Stimulated activated naive CD4-positive, alpha-beta T cell (primary cell): Measurements from ENCODE around the gene APOBEC3G.

Experiments
- DNase-seq, 6 experiments: peaks; one replicate each; lab custom pipeline; 2025; lab: John Stamatoyannopoulos, UW

Gene APOBEC3G

DNA sequence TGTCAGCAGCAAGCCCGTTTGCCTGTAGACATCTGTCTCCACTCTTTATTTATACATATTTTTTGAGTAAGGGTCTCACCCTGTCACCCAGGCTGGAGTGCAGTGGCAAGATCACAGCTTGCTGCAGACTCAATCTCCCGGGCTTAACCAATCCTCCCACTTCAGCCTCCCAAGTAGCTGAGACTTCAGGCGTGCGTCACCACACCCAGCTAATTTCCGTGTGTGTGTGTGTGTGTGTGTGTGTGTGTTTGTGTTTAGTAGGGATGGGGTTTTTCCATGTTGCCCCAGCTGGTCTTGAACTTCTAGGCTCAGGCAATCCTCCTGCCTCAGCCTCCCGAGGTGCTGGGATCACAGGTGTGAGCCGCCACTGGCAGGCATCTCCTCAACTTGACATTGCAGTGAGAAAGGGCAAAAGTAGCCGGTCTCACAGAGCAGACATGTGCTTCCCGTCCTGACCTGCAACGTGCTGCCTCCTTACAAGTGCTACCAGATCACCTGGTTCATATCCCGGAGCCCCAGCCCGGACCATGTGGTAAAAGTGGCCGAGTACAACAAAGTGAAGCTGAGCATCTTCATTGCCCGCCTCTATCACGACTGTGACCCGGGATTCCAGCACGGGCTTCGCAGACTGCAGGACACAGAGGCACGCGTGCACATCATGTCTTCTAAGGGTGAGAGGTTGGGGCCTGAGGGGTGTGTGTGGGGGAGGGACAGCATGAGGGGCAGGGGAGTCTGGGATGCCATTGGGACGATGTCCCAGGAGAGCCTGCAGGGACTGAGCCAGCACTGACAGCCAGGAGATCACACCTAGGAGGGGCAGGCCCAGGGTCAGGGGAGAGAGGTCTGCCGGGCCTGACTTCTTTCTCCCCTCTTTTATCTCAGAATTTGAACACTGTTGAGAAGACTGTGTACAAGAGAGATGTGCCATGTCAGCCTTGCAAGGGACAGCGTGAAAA lies 14.3 kb downstream of the APOBEC3G start:
- no peak for DNase-seq

DNA sequence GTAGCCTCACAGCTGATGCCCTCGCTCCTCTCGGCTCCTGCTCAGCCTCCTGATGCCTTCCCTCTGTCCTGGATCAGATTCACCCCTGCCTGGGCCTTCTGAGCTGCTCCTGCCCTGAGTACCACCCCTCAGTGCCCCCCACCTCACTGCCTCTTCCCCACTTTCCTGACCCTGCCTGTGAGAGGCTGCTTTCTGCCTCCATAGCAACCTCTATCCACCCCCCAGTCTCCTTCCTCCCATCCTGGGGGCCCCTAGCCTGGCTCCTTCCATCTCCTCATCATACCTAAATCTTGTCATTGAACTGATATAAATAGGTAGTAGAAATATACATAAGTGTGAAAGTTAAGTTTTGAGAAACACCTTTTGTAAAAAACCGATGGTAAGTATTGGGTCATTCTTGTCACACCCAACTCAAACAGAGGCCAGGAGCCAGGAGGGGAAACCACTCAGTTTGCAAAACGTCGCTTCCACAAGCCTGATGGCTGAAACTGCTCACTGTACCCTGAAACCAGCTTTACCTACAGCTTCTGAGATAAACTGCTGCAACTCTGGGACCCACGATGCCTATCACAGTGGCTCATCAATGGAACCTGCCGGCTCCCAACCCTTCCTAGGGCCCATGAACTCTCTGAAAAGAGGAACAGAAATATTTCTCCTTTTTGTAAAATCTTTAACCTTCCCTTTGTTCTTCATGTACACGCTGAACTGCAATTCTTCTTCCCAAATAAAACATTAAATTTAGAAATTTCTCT lies 15.2 kb downstream of the APOBEC3G start:
- no peak for DNase-seq

DNA sequence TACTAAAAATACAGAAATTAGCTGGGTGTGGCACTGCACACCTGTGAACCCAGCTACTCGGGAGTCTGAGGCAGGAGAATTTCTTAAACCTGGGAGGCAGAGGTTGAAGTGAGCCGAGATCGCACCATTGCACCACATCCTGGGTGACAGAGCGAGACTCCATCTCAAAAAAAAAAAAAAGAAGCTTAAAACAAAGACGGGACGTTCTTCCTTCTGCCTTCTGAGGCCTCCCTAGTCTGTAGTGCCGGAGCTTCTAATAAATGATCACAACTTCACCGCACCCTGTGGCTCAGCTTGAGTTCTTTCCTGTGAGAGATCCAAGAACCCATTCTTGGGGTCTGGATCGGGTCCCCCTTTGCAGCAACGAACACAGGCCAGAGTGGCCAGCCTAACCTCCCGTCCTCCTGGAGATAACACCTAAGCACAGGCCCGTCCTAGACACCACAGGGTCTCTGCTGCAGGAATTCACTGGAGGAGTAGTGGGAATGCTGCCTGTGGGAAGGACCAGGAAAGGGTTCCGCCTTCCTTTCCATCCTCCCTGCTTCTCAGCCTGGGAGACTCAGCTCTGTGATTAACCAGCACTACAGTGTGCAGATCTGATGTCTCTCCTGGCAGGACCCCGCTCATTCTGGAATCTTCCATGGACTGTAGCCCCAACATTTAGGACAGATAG lies 17.8 kb downstream of the APOBEC3G start:
- DNase-seq = peak in 3 of 6 experiments; percentile 51 to 55 (median 53)

DNA sequence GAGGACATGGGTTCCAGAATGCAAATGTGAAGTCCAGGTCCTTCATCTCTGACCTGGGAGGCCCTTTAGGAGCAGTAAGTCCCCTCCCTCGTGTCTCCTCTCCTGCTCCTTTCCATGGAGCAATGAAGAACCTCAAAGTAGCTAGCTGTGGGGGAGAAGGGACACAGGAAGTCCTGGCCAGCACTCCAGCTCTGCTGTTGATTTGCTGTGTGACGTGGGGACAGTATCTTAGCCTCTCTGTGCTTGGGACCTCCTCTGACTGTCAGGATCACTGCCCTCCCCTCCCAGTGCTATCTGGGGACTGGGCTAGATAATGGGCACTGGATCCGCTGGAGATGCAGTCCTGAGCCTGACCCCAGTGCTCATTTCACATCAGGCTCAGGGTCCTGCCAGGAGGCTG lies 18.9 kb downstream of the APOBEC3G start:
- DNase-seq = no peak

DNA sequence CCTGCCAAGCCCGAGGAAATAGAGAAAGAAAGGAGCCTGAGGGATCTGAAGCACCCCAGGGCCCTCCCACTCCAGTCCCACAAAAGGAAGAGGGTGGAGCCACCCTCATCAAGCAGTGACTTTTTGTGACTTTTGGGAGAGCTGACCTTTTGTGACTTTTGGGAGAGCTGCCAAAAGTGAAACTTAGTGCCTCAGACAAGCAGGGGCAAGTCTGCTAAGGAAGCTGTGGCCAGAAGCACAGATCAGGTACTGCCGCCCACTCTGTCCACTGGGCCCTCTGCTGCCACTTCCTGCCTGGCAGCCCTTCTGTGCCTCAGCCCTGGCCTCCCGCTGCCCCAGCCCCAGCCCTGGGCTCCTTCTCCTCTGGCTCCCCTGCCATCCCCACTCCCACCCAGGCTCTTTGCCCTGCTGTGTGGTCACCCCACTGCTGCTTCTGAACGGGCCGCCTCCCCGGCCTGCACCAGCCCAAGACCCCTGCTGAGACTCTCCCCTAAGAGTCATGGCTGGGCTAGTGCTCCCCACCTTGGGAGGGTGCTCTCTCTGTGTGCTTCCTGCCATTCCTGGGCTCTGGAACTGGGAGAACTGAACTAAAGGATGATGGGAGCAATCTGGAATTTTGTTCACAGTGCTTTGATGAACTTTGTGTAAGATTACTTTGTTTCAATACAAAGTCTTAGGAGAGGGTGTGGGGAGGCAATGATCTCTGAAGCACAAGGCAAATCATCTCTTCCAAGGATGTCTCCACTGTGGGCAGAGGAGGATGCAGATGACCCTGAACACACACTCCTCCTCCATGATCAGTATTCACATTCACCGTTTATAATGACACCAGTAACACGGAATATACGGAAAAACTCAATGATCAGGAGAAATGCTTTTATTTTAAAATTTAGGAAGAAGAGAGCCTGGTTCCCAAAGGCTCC lies 20.3 kb downstream of the APOBEC3G start, which contains the start of gene APOBEC3H:
APOBEC3H (plus strand) TSS at position 147 of the 923 bp plus-strand sequence. CDS start 3,035 bp downstream, outside the sequence.
- DNase-seq = peak in 2 of 6 experiments; percentile 9

DNA sequence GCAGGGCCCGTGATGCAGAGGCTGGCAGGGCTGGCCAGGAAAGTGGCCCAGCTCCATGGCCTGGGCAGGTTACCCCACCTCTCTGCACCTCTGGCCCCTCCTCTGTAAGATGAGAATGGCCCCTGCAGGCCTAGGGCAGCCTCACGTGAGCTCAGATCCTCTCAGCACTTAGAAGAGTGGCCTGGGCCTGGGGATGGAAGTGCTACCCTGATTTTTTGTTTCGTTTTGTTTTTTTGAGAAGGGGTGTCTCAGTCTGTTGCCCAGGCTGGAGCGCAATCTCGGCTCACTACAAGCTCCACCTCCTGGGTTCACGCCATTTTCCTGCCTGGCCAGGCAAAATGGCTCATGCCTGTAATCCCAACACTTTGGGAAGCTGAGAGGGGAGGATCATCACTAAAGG lies 21.0 kb downstream of the APOBEC3G start:
- DNase-seq = no peak

DNA sequence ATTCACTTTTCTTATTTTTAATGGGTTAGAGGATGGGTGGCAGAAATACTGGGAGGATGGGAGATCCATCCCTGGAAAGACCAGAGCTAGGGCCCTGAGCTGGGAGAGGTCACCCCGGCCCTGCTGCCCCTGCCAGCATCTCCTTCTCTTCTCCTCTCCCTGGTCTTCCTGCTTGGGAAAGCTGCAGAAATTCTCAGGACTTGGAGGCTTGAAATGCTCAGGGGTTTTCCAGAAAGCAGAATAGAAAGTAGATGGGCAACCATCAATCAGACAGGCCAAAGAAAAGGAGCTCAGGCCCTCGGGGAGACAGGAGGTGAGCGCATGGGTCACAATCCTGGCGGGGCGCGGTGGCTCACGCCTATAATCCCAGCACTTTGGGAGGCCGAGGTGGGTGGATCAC lies 21.5 kb downstream of the APOBEC3G start:
- no peak for DNase-seq

DNA sequence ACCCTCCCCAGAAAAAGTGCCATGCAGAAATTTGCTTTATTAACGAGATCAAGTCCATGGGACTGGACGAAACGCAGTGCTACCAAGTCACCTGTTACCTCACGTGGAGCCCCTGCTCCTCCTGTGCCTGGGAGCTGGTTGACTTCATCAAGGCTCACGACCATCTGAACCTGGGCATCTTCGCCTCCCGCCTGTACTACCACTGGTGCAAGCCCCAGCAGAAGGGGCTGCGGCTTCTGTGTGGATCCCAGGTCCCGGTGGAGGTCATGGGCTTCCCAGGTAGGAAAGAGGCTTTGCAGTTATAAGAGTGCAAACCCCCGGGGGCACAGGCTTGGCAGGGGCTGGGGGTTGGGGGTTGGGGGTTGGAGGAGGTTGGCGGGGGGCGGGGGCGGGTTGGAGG lies 24.2 kb downstream of the APOBEC3G start:
- no peak for DNase-seq

DNA sequence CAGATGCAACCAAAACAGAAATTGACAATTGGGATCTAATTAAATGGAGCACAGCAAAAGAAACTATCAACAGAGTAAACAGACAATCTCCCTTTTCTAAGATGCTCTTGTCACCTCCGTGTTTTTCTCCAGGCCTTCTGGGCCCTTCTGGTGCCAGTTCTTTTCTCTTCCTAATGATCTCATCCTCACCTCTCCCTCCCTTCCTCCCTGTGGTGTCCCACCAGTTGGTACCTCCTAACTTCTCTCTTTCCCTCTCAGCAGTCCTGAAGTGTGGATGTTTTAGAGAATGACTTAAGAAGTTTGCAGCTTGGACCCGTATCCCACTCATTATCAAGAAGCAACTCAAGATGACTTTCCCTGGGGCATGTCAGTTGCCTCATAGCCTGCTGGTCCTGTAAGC lies 26.4 kb downstream of the APOBEC3G start:
- no peak for DNase-seq

DNA sequence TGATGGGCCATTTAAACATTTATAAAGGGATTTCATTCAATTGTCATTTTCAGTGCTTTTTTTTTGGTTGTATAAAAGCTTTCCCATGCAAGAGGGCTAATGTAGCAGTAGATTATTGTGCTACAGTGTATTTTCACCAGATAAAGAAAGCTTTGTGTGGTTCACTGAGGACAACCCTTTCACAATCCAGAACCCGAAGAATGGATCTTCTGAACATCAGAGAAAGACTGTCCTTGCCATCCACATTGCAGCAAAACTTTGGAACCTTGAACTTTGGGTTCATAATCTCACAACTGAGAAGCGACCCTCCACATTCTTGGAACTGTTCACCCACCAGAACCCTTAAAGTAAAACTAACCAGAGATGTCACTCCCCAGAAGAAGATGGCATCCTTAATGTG lies 29.3 kb downstream of the APOBEC3G start:
- DNase-seq = no peak

DNA sequence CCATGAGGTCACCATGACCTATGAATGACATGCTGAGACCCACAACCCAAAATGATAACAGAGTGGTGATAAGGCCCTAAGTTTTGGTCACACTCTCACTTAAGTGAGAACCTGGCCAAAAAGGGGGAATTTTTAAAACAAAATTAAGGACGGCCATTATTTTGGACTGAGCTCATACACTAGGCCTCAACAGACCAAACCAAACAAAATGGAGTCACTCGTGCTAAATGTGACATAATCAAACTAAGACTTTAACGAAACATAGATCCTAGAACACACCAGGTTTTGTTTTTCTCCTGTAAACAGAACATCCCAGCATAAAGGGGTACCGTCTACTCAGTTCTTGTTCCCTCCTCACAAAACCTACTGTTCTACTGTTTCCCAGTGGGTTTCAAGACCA lies 31.4 kb downstream of the APOBEC3G start:
- DNase-seq = no peak

DNA sequence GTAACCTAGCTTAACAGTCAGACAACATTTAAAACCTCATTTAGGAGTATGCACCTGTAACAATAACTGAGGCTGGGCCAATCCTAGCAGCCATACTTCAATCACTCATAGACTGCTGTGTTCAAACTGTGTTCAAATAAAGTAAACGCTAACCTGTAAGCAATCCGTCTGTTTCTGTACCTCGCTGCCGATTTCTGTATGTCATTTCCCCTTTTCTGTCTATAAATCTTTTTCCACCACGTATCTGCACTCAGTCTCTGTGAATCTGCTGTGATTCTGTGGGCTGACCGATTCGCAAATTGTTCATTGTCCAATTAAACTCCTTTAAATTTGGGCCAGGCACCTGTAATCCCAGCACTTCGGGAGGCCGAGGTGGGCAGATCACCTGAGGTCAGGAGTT lies 32.3 kb downstream of the APOBEC3G start:
- DNase-seq = no peak

DNA sequence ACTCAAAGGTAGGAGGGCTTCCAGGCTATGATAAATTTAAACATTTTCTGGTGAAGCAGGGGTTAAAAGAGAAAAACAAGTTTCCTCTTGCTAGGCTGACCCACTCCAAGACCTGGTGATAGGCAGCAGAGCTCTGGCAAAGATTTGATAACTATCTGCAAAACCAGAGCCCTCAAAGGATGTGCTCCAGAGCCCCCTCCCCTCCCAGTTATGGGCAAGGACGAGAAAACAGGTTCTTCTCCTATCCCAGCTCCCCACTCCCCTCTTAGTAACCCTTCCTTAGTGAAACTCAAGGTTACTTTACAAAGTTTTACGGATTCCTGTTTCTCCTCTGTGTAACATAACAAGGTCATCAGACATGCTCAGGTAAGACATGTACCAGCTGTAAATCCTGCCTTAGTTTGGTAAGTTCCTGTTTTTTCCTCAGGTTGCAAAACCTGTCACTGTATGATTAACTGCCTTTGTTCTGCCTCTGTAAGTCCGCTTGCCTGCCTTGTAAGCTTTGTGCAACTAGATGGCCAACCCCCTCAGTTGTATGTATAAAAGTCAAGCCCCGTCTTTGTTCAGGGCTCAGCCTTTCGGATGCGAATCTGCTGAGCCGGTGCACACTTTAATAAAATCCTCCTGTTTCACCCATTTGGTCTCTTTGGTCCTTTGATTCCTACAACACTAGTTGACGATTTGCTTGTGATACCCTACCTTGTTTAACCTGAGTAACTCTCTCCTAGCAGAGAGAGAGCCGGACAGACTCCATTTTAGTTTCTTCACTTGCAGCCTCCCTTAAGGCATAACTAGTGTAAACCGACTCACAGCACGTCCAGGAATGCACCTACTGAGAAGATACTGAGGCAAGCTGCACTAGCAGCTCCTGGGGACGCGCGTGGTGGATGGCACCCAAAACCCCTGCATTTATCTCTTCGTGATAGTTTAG lies 33.8 kb downstream of the APOBEC3G start:
- no peak for DNase-seq

DNA sequence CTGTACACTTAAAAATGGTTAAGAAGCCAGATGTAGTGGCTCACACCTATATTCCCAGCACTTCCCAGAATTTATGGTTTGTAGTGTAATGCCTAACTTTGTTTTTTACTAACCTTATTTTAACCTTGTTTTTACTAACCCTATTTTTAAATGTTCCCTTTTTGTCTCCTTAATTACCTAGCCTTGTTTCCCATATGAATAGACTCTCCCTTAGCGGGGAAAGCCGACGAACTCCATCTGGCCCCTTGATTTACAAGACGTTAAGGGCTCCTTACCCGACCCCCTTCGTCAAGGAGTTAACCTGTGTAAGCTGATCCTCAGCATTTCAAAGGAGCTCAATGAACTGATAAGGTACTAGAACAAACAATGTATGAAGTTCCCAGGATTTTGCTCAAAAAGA lies 37.0 kb downstream of the APOBEC3G start:
- no peak for DNase-seq

DNA sequence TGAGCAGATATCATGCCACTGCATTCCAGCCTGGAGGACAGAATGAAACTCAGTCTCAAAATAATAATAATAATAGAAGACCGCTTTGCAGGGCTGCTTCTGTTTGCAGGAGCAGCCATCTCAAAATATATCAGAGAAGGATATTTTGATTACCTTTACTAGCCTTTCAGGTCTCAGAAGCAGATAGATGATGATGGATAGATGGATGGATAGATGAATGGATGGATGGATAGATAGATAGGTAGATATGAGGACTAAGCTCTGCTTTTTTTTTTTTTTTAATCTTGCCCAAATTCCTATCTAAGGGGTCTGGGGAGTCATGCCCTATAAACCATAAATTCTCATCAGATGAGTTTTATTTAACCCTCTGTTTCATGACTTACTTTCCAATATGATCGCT lies 38.5 kb downstream of the APOBEC3G start:
- DNase-seq = no peak

DNA sequence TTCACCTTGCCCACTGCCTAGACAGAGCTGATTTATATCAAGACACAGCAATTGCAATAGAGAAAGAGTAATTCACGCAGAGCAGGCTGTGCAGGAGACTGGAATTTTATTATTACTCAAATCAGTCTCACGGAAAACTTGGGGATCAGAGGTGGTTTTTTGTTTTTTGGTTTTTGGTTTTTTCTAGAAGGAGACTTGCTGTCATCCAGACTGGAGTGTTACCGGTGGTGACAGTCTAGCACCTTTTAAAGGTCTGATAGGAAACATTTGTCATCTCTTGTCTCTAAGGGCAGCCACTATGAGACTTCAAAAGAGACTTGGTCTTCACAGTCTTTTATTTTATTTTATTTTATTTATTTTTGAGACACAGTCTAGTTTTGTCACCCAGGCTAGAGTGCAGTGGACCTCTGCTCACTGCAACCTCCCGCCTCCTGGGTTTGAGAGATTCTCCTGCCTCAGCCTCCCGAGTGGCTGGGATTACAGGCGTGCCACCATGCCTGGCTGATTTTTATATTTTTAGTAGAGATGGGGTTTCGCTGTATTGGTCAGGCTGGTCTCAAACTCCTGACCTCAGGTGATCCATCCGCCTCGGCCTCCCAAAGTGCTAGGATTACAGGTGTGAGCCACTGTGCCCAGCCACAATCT lies 39.0 kb downstream of the APOBEC3G start:
- DNase-seq = no peak

DNA sequence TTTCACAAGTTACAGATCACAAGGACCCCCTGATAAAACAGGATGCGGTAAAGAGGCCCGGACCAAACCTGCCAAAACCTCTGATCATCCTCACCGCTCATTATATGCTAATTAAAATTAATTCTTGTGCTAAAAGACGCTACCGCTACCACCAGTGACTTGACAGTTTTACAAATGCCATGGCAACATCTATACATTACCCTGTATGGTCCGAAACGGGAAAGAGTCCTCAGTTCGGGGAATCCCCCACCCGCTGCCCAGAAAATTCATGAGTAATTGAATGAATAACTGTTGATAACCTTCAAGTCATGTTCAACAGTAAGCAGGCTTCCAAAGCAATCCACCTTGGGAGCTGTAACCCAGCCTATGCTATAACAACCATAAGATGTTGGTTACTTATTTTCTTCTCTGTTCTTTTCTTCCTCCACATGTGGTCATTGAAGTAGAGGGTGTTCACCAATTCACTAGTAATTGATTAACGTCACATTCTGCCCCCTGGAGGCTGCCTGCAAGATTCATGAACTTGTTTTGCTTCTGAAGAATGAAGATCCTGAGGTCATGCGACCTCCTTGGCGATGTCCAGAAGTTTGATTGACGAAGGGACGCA lies 40.6 kb downstream of the APOBEC3G start:
- peak; percentile 27 to 68 (median 50) for DNase-seq

DNA sequence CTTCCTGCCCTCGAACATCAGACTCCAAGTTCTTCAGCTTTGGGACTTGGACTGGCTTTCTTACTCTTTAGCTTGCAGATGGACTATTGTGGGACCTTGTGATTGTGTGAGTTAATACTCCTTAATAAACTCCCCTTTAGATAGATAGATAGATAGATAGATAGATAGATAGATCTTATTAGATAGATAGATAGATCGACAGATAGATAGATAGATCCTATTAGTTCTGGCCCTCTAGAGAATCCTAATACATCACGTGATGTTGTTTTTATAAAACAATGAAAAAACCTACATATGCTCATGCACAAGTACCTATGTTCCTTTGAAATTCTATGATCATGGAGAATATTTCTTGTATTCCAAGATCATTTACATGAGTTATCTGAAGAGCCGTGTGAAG lies 43.9 kb downstream of the APOBEC3G start:
- DNase-seq = no peak

DNA sequence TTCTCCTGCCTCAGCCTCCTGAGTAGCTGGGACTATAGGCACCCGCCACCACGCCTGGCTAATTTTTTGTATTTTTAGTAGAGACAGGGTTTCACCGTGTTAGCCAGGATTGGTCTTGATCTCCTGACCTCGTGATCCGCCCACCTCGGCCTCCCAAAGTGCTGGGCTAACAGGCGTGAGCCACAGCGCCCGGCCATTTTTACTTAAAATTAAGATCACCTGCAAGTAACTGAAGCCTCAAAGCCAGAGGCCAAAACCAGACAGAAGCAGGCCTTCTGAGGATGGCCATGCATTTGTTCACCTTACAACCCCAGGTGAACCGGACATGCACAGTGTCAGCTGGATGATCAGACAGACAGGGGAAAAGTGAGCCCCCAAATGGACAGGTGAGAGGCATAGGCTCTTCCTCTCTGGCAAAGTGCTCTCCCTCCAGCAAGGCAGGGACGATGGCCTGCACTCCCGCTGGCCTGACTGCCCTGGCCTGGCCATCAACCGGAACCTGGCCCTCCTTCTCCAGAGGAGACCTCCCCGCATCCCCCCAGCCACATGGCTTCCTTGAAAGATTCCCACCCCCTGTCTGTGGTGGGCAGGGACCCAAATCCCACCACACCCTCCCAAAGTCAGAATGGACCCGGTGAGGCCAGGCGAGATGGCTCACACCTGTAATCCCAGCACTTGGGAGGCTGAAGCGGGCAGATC lies 45.8 kb downstream of the APOBEC3G start:
- DNase-seq = no peak
